Diencephalon (tissue), 1 donor: Measurements from ENCODE around the gene DOK4. TPM values are rescaled to one million over a fixed set of nuclear protein-coding genes. Genes with fewer than 3 reads are reported as not detected.

Experiments
- total RNA-seq: library from RNA; depleted of rRNA; stranded (reverse); fragments of >200 nt; gene quantifications from one replicate; pipeline ENCODE4 v1.2.3, GENCODE V29; 2014

The DOK4 gene
- 62.5 TPM for total RNA-seq

GRCh38 chr16:57485916-57486857 lies at the start of gene DOK4:
Gene DOK4 (minus strand): TSS chr16:57486493. CDS start chr16:57479507, 6,986 bp downstream.

GRCh38 chr16:57462209-57462977 lies 23.9 kb downstream of the DOK4 start, which contains the start of gene POLR2C:
Gene POLR2C (plus strand): TSS chr16:57462679. CDS start chr16:57462725, 46 bp downstream.

GRCh38 chr16:57447186-57447962 lies 38.9 kb downstream of the DOK4 start, which contains the start of the genes CIAPIN1 and COQ9:
Gene CIAPIN1 (minus strand): TSS chr16:57447385. CDS start chr16:57440928, 6,457 bp downstream.
Gene COQ9 (plus strand): TSS chr16:57447479. CDS start chr16:57447506, 27 bp downstream.

Other genes starting within 250 kb of the DOK4 start
- 76.1 TPM for gene ARL2BP, start 241.2 kb downstream of the DOK4 start, total RNA-seq
- gene PLLP, start 201.8 kb downstream of the DOK4 start, total RNA-seq, result 3.9 TPM
- not detected for gene CCL22, start 127.7 kb downstream of the DOK4 start, total RNA-seq
- gene CX3CL1, start 114.0 kb downstream of the DOK4 start, total RNA-seq, result 18.2 TPM
- gene CCL17, start 81.7 kb downstream of the DOK4 start, total RNA-seq, result not detected
- 63.0 TPM for gene CIAPIN1, start 39.1 kb downstream of the DOK4 start, total RNA-seq
- 36.4 TPM for gene COQ9, start 39.0 kb downstream of the DOK4 start, total RNA-seq
- gene POLR2C, start 23.8 kb downstream of the DOK4 start, total RNA-seq, result 60.2 TPM
- 1.6 TPM for gene CCDC102A, start 50.1 kb upstream of the DOK4 start, total RNA-seq
- gene ADGRG5, start 56.1 kb upstream of the DOK4 start, total RNA-seq, result 0.69 TPM
- 94.8 TPM for gene ADGRG1, start 142.1 kb upstream of the DOK4 start, total RNA-seq
- 0.23 TPM for gene ADGRG3, start 181.8 kb upstream of the DOK4 start, total RNA-seq
- 3.0 TPM for gene DRC7, start 208.3 kb upstream of the DOK4 start, total RNA-seq
- 42.4 TPM for gene KATNB1, start 249.3 kb upstream of the DOK4 start, total RNA-seq